HG03378 (cell line): ENCODE results near the gene RFC1.
"Not testable (repeated sequence)": the region's sequence is repeated elsewhere in the genome, so short reads cannot be mapped to it uniquely, and the experiment has no call there.

ENCODE experiments used
- ATAC-seq: cut with Tn5 transposase; IDR thresholded peaks from one replicate; pipeline ENCODE4 v1.9.1; 2021; ENCODE audit warnings: mild to moderate bottlenecking, moderate library complexity; ENCODE audit not compliant: unreplicated experiment

RFC1 gene

GRCh38 chr4:39365830-39366771, at the start of gene RFC1:
TSS of gene RFC1 (minus strand) at chr4:39366362. CDS start at chr4:39366241, 121 bp downstream.
- ATAC-seq, result peak; percentile 57

- ATAC-seq, result no peak
Measured at GRCh38 chr4:39415678-39416283, 49.6 kb upstream of the RFC1 start.

- ATAC-seq, result not testable (repeated sequence)
Measured at GRCh38 chr4:39411561-39411960, 45.4 kb upstream of the RFC1 start.

- no peak for ATAC-seq
Measured at GRCh38 chr4:39410415-39410814, 44.3 kb upstream of the RFC1 start.

GRCh38 chr4:39407584-39407885, 41.4 kb upstream of the RFC1 start:
- no peak for ATAC-seq

GRCh38 chr4:39406763-39407583, 40.8 kb upstream of the RFC1 start, which contains the start of gene KLB:
TSS of gene KLB (plus strand) at chr4:39406930. CDS start at chr4:39406950, 20 bp downstream.
- ATAC-seq, result no peak

- not testable (repeated sequence) for ATAC-seq
Measured at GRCh38 chr4:39401640-39402039, 35.5 kb upstream of the RFC1 start.

GRCh38 chr4:39394706-39395105, 28.5 kb upstream of the RFC1 start:
- ATAC-seq, result no peak

- no peak for ATAC-seq
Measured at GRCh38 chr4:39390603-39391002, 24.4 kb upstream of the RFC1 start.

GRCh38 chr4:39384563-39384962, 18.4 kb upstream of the RFC1 start:
- ATAC-seq, result no peak

- ATAC-seq, result no peak
Measured at GRCh38 chr4:39383690-39384089, 17.5 kb upstream of the RFC1 start.

GRCh38 chr4:39375478-39375877, 9.3 kb upstream of the RFC1 start:
- ATAC-seq, result no peak

- not testable (repeated sequence) for ATAC-seq
Measured at GRCh38 chr4:39371209-39371608, 5.0 kb upstream of the RFC1 start.

GRCh38 chr4:39369301-39369700, 3.1 kb upstream of the RFC1 start:
- ATAC-seq, result no peak

- ATAC-seq, result no peak
Measured at GRCh38 chr4:39367166-39367565, 1.0 kb upstream of the RFC1 start.

- ATAC-seq, result no peak
Measured at GRCh38 chr4:39365360-39365759, 802 bp downstream of the RFC1 start.

- peak; percentile 45 for ATAC-seq
Measured at GRCh38 chr4:39363773-39364393, 2.3 kb downstream of the RFC1 start.

- no peak for ATAC-seq
Measured at GRCh38 chr4:39362827-39363226, 3.3 kb downstream of the RFC1 start.

GRCh38 chr4:39360611-39361010, 5.6 kb downstream of the RFC1 start:
- peak; percentile 61 for ATAC-seq

GRCh38 chr4:39357002-39357401, 9.2 kb downstream of the RFC1 start:
- no peak for ATAC-seq

GRCh38 chr4:39354254-39354552, 12.0 kb downstream of the RFC1 start:
- no peak for ATAC-seq
